Measurements from ENCODE around the gene NTF3.

Gene NTF3

GRCh38 chr12:5417500-5417899 lies 14.4 kb upstream of the NTF3 start:
- Mint-ChIP-seq H3K27me3 (peaks cover 29% of the 10 kb centered on the region), H3K36me3 (no peaks in the 10 kb centered on the region), H3K27ac (no peak overlapping the region), H3K9me3 (peaks cover 3% of the 10 kb centered on the region), H3K4me1 (no peaks in the 10 kb centered on the region), H3K4me3 (no peak overlapping the region)
- no peak for ATAC-seq

- Mint-ChIP-seq H3K4me1 (peaks cover 29% of the 10 kb centered on the region), H3K4me3 (no peak overlapping the region), H3K36me3 (no peaks in the 10 kb centered on the region), H3K27ac (no peak overlapping the region), H3K9me3 (no peaks in the 10 kb centered on the region), H3K27me3 (peaks cover 45% of the 10 kb centered on the region)
- no peak for ATAC-seq
Observed at GRCh38 chr12:5428332-5429221, 3.3 kb upstream of the NTF3 start.

GRCh38 chr12:5429741-5430557 lies 2.0 kb upstream of the NTF3 start:
- no peak for ATAC-seq
- peaks cover 29% of the 10 kb centered on the region for H3K4me1 Mint-ChIP-seq
- no peak overlapping the region for H3K27ac Mint-ChIP-seq
- H3K9me3 Mint-ChIP-seq, result no peaks in the 10 kb centered on the region
- H3K4me3 Mint-ChIP-seq, result no peak overlapping the region
- peaks cover 45% of the 10 kb centered on the region for H3K27me3 Mint-ChIP-seq
- H3K36me3 Mint-ChIP-seq, result no peaks in the 10 kb centered on the region

- Mint-ChIP-seq H3K36me3 (no peaks in the 10 kb centered on the region), H3K27me3 (peaks cover 45% of the 10 kb centered on the region), H3K4me3 (peak overlapping the region; percentile 45), H3K9me3 (no peaks in the 10 kb centered on the region), H3K4me1 (peaks cover 29% of the 10 kb centered on the region), H3K27ac (no peak overlapping the region)
- ATAC-seq, result no peak
Observed at GRCh38 chr12:5430641-5431603, 986 bp upstream of the NTF3 start.

- Mint-ChIP-seq H3K27me3 (peaks cover 42% of the 10 kb centered on the region), H3K4me3 (no peak overlapping the region), H3K36me3 (no peaks in the 10 kb centered on the region), H3K4me1 (peaks cover 29% of the 10 kb centered on the region), H3K27ac (no peak overlapping the region), H3K9me3 (no peaks in the 10 kb centered on the region)
- no peak for ATAC-seq
Observed at GRCh38 chr12:5433081-5433844, 1.4 kb downstream of the NTF3 start.

- Mint-ChIP-seq H3K4me3 (no peak overlapping the region), H3K9me3 (no peaks in the 10 kb centered on the region), H3K27me3 (peaks cover 34% of the 10 kb centered on the region), H3K36me3 (no peaks in the 10 kb centered on the region), H3K27ac (no peak overlapping the region), H3K4me1 (peaks cover 22% of the 10 kb centered on the region)
- ATAC-seq, result no peak
Observed at GRCh38 chr12:5433845-5434646, 2.1 kb downstream of the NTF3 start.

- Mint-ChIP-seq H3K4me1 (peaks cover 22% of the 10 kb centered on the region), H3K27ac (no peak overlapping the region), H3K27me3 (peaks cover 25% of the 10 kb centered on the region), H3K4me3 (no peak overlapping the region), H3K9me3 (no peaks in the 10 kb centered on the region), H3K36me3 (no peaks in the 10 kb centered on the region)
- no peak for ATAC-seq
Observed at GRCh38 chr12:5434647-5435560, 3.0 kb downstream of the NTF3 start.

GRCh38 chr12:5437182-5437583 lies 5.3 kb downstream of the NTF3 start:
- no peak for ATAC-seq
- Mint-ChIP-seq H3K27me3 (peaks cover 10% of the 10 kb centered on the region), H3K27ac (no peak overlapping the region), H3K36me3 (no peaks in the 10 kb centered on the region), H3K4me3 (no peak overlapping the region), H3K4me1 (peaks cover 17% of the 10 kb centered on the region), H3K9me3 (no peaks in the 10 kb centered on the region)

- peaks cover 10% of the 10 kb centered on the region for H3K27me3 Mint-ChIP-seq
Observed at GRCh38 chr12:5437589-5437988, 5.7 kb downstream of the NTF3 start.

GRCh38 chr12:5438671-5439200 lies 6.8 kb downstream of the NTF3 start:
- Mint-ChIP-seq H3K9me3 (no peaks in the 10 kb centered on the region), H3K27me3 (peaks cover 11% of the 10 kb centered on the region), H3K4me1 (peaks cover 11% of the 10 kb centered on the region), H3K36me3 (no peaks in the 10 kb centered on the region), H3K27ac (no peak overlapping the region), H3K4me3 (no peak overlapping the region)
- ATAC-seq, result no peak

More at GRCh38 chr12:5437589-5437988, 5.7 kb downstream of the NTF3 start:
- Mint-ChIP-seq H3K27ac (no peak overlapping the region), H3K4me1 (peaks cover 13% of the 10 kb centered on the region), H3K9me3 (no peaks in the 10 kb centered on the region), H3K4me3 (no peak overlapping the region), H3K36me3 (no peaks in the 10 kb centered on the region)
- no peak for ATAC-seq

- Mint-ChIP-seq H3K4me1 (peaks cover 11% of the 10 kb centered on the region), H3K36me3 (no peaks in the 10 kb centered on the region), H3K4me3 (no peak overlapping the region), H3K9me3 (no peaks in the 10 kb centered on the region), H3K27ac (no peak overlapping the region), H3K27me3 (peaks cover 17% of the 10 kb centered on the region)
- no peak for ATAC-seq
Observed at GRCh38 chr12:5439371-5439771, 7.5 kb downstream of the NTF3 start.

GRCh38 chr12:5439788-5440300 lies 7.9 kb downstream of the NTF3 start:
- ATAC-seq, result no peak

More at GRCh38 chr12:5439788-5440300, 7.9 kb downstream of the NTF3 start:
- H3K27ac Mint-ChIP-seq, result no peak overlapping the region
- H3K4me1 Mint-ChIP-seq, result peaks cover 11% of the 10 kb centered on the region
- no peaks in the 10 kb centered on the region for H3K9me3 Mint-ChIP-seq
- H3K36me3 Mint-ChIP-seq, result no peaks in the 10 kb centered on the region
- H3K27me3 Mint-ChIP-seq, result peaks cover 22% of the 10 kb centered on the region
- no peak overlapping the region for H3K4me3 Mint-ChIP-seq
